HG03175 (cell line): ENCODE measurements around the gene SLIT1.
"Not testable (repeated sequence)": the region's sequence is repeated elsewhere in the genome, so short reads cannot be mapped to it uniquely, and the experiment has no call there.

Source experiments
- ATAC-seq: cut with Tn5 transposase; IDR thresholded peaks from one replicate; pipeline ENCODE4 v1.9.1; 2021; ENCODE audit warnings: mild to moderate bottlenecking, moderate library complexity; ENCODE audit not compliant: unreplicated experiment

SLIT1 gene

GRCh38 chr10:97087296-97087695 is 98.5 kb downstream of the SLIT1 start:
- ATAC-seq: no peak

GRCh38 chr10:97086530-97086929 is 99.2 kb downstream of the SLIT1 start:
- ATAC-seq: no peak

GRCh38 chr10:97083228-97083829 is 102.4 kb downstream of the SLIT1 start:
- ATAC-seq: no peak

GRCh38 chr10:97082575-97082974 is 103.2 kb downstream of the SLIT1 start:
- not testable (repeated sequence) for ATAC-seq

GRCh38 chr10:97081621-97082235 is 104.0 kb downstream of the SLIT1 start:
- ATAC-seq: no peak

GRCh38 chr10:97080051-97080776 is 105.5 kb downstream of the SLIT1 start:
- no peak for ATAC-seq

GRCh38 chr10:97079448-97079847 is 106.3 kb downstream of the SLIT1 start:
- ATAC-seq: no peak

GRCh38 chr10:97078938-97079445 is 106.8 kb downstream of the SLIT1 start:
- ATAC-seq: no peak

- ATAC-seq: no peak
These were observed 107.4 kb downstream of the SLIT1 start for GRCh38 chr10:97078261-97078937.

GRCh38 chr10:97076781-97077180 is 109.0 kb downstream of the SLIT1 start:
- no peak for ATAC-seq

GRCh38 chr10:97075961-97076525 is 109.7 kb downstream of the SLIT1 start:
- ATAC-seq: no peak

GRCh38 chr10:97075421-97075820 is 110.3 kb downstream of the SLIT1 start:
- ATAC-seq: no peak

- no peak for ATAC-seq
These were observed 111.3 kb downstream of the SLIT1 start for GRCh38 chr10:97074256-97075145.

GRCh38 chr10:97072851-97073665 is 112.7 kb downstream of the SLIT1 start:
- ATAC-seq: peak; percentile 64

GRCh38 chr10:97071496-97071895 is 114.3 kb downstream of the SLIT1 start:
- ATAC-seq: no peak

- ATAC-seq: no peak
These were observed 116.0 kb downstream of the SLIT1 start for GRCh38 chr10:97069576-97070362.

- no peak for ATAC-seq
These were observed 116.7 kb downstream of the SLIT1 start for GRCh38 chr10:97069026-97069425.

- no peak for ATAC-seq
These were observed 117.9 kb downstream of the SLIT1 start for GRCh38 chr10:97067716-97068391.
